HG03097 (cell line): ENCODE results near the gene OTX1.
A peak's percentile ranks its signal among the peaks of the same experiment; 100 is the strongest.
"Not testable (repeated sequence)": the region's sequence is repeated elsewhere in the genome, so short reads cannot be mapped to it uniquely, and the experiment has no call there.

ENCODE experiments used
- ATAC-seq: cut with Tn5 transposase; IDR thresholded peaks from one replicate; pipeline ENCODE4 v1.9.1; 2021; ENCODE audit not compliant: unreplicated experiment, low FRiP score

OTX1 gene

DNA sequence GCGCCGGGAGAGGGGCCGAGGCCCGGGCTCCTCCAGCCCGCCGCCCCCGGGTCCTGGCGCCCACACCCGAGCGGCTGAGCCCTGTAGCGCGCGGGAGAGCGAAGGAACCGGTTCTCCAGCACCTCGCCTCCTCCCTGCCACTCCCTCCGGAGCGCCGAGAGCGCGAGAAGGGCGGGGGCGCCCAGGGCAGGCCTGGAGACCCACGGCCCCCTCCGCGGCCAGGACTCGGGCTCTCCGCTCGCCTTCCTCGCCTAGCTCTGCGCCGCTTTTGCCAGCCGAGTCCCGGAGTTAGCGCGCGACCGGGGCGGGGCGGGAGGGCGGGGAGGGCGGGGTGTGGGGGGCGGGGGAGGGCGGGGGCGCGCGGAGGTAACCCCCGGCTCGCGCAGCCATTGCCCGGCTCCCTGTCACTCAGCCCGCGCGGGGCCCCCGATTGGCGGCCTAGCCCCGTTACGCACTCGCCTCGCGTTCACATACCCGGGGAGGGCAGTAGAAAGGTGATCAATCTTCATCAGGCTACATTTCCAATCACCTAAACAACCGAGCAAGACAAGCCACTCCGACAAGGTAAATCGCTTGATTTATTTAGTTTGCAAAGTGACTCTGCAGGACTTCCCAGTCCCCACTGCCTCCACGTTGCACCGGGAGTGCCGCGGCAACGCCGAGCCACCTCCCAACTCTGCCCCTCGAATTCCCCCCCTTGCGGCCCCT is at the start of gene OTX1:
Gene OTX1 (plus strand): TSS at position 497 of the 708 bp plus-strand sequence. CDS start 2,161 bp downstream, outside the sequence.
- ATAC-seq = peak; percentile 74

DNA sequence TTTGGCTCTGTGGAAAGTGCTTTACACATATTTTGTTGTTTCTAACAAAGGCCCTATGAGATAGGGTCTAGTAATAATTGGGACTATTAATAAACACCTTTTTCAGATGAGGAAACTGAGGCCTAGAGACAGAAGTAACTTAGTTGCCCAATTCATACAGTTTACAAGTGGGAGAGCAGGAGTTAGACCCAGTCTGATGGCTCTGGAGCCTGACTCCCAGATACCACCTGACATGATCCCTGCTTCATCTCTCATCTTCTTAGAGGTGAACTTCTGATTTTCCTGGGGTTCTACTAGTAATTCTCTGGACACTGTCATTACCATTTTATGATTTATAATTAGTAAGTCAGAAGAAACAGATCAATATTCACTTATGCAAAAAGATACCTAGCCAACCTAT is 49.1 kb upstream of the OTX1 start:
- no peak for ATAC-seq

DNA sequence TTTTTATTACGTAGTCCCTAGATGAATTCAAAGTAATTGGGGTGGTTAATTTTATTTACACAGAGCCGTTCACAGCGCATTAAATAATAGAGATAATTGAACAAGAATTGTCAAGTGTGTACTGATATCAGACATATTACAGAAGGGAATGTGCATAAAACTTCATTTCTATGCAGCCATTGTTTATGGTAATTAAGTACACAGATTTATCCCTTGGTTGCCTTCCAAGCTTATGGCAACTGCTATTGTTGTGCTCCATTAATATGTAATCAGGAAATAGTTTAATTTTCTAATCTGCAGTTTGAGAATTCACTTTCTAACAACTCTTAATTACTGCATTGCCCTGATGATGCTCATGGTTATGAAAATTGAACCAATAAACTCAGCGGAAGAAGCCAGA is 47.3 kb upstream of the OTX1 start:
- no peak for ATAC-seq

DNA sequence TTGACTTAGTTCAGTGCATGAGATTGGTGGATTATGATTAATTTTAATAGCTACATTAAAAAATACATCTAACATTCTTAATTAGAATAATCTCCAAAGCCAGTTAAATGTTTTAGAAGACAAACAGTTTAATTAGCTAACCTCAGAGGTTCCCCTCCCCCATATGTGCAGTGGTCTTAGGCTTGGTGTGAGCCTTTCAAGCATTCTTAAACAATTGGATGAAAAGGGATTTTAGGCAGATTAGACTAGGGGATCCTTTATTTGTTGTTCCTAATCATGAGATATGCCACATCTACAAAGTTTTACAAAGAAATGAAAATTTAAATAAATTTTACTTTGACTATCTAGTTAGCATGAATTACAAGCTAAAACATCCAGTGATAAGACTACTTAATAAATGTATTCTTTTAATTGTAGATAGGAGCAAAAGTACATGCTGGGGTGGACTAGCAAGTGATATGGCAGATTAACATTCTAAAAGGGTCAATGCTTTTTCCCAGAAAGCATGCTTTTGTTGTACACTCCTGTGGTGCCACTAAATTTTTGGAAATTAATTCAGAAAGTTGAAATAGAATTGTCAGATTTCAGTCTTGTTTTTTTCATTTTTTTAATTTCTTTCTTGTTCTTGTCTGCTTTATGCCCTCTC is 42.7 kb upstream of the OTX1 start:
- ATAC-seq = no peak

DNA sequence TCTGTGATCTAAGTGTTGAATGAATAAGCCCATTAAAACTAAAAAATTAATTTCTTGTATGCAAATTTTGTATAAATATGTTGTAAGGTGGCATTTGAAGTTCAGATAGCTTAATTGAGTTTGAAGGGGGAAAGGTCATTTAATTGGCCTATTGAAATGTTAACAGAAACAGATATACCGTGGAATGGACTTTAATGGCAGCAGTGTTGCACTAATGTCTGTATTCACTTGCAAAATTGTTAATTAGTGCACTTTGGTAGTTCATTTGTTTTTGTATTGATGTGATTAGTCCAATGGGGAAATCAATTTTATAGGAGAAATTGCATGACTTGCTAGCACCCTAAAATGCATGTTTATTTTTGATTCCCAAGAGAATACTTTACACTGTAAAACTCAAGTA is 41.8 kb upstream of the OTX1 start:
- no peak for ATAC-seq

DNA sequence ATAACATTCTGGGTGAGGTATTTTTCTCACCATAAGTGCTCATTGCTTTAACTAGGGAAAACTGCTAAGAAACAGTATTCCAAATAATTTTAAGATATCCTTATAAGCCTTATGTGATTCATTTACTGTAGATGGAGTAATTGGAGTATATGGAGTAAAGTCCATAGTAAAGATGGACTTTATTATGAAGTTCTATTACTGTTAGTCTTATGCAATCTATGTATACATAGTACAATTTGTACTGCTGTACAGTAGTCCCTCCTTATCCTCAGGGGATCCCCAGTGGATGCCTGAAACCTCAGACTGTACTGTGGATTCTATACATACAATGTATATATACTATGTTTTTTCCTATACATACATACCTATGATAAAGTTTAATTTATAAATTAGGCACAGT is 41.1 kb upstream of the OTX1 start:
- ATAC-seq = no peak

DNA sequence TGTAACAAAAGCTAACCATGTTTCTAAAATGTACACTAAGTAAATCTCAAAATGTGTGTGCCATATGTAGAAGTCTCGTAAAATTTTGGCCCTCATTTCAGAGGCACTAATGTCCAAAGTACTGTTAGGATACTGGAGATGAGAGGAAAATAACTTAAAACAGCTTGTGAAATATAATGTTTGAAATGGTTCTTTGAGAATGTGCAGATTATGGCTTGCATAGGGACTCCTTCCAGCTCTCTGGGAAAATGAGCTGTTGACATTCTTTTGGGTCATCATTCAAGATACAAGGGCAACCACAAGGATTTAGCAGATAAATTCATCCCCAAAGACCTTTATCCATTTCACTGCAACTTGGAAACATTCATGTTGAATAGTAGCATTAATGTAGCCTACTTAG is 38.1 kb upstream of the OTX1 start:
- ATAC-seq = no peak

DNA sequence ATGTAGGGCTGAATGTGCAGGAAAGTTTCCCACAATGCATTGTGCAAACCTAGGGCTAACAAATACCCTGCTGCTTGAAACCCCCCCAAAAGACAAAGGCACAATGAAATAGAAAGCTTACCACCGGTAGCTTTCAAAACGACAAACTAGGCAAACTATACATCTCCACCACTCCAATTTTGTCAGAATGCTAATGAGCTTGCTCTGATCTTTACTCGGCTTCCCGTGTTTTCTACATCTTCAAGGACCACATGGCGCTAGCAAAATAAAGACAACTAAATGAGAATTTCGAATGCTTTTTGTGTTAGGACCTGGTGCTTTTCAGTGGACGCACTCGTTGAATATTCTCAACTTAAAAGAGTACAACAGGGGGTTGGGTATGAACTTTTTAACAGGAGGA is 37.2 kb upstream of the OTX1 start:
- no peak for ATAC-seq

DNA sequence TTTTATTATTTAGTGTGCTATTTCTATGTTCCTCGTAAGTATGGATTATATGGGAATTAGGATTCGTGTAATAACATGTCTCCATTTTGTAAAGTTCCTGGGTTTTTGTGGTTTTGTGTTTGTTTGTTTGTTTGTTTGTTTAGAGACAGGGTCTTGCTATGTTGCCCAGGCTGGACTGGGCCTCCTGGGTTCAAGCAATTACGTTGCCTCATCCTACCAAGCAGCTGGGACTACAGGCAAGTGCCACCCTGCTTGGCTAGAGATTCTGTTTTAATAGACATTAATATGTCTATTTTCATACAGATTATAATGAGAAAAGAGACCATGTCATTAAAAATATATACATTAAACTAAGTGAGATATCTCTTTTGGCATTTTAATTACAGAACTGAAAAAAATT is 35.2 kb upstream of the OTX1 start:
- ATAC-seq = no peak

DNA sequence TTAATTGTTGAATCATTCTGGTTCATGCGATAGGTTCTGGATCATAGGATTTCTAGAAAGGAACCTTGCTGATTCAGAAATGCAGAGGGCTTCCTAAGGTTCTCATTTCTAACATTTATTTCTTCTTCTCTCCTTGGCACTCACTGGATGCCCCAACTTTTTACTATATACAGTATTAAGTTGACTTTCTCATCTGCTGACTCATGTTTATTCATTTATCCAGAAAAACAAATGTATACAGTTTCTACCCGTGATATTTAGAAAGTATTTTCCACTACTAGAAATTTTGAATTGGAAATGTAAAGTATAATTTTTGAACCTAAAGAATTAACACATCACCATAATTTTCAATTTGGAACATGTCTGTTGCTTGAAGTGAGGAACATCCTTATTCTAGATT is 32.2 kb upstream of the OTX1 start:
- ATAC-seq = no peak

DNA sequence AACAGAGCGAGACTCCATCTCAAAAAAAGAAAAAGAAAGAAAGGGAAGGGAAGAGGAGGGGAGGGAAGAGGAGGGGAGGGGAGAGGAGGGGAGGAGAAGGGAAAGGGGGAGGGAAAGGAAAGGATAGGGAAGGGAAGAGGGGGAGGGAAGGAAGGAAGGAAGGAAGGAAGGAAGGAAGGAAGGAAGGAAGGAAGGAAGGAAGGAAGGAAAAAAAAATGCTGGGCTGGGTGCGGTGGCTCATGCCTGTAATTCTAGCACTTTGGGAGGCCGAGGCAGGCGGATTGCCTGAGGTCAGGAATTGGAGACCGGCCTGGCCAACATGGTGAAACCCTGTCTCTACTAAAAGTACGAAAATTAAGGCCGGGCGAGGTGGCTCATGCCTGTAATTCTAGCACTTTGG is 30.9 kb upstream of the OTX1 start:
- ATAC-seq = not testable (repeated sequence)

DNA sequence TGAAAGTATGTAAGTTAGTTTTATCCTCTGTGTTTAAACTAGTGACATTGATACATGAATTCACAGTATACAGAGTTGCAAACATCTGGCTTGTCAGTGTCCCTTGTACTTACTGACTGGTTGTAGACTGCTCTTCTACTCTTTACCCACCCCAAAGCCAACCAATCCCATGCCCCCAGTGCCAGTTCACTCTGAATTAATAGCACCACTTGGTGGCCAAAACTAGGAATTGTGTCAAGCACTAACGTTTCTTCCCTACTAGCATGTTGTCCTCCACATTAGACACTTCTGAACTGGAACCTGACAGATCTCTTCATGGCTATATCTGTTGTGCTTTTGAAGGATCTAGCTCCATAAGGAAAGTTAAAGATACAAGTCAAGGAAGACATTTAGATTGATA is 27.2 kb upstream of the OTX1 start:
- ATAC-seq = no peak

DNA sequence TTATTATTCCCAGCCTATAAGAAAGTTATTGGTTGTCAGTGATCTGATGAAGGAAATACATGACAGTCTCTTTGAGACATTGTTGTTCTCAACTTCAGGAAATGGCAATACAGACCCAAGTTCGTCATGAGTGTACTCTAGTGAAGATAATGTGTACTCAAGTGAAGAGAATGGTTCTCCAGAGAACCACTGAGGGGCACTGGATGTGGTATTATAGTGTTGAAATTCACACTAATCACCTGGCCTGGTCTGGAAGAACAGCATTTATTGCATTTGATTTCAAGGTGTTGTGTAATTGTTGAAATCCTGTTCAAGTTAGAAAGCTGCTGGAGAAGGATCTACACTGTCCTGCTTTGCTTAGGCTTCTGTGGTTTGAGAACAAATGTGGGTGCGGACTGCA is 23.4 kb upstream of the OTX1 start:
- no peak for ATAC-seq

DNA sequence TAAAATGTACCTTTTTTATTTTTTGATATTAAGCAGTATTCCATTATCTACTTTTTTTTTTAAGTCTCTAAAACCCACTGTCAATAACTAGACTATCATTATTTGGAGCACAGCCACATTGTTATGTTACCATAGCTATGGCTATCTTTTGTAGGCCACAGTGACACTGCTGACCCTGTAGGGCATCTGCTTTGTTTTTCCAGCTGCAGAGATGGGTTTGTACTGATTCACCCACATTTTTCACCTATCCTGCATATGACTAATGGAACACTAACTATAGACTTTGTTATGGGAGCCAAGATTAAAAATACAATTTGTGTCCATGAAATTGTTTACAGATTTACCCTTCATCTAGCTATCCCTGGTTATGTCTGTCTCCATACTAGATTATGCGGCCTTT is 21.6 kb upstream of the OTX1 start:
- no peak for ATAC-seq

DNA sequence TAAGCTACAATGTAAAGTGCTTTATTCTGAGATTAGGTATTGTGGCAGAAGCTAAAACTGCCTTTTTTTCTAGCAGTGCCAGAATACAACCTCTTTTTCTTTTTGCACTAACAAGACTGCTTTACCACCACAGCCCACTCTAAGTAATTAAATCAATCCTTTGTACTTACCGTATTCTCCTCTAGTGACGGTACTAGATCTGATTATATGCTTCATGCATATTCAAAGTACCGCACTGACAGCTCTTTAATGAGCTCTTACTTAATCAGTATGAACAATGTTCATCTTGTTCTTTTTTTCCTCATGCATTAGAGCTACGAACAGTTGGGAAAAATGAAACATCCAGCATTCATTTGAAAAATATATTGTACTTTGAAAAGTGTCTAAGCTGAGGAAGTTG is 16.1 kb upstream of the OTX1 start:
- ATAC-seq = no peak

DNA sequence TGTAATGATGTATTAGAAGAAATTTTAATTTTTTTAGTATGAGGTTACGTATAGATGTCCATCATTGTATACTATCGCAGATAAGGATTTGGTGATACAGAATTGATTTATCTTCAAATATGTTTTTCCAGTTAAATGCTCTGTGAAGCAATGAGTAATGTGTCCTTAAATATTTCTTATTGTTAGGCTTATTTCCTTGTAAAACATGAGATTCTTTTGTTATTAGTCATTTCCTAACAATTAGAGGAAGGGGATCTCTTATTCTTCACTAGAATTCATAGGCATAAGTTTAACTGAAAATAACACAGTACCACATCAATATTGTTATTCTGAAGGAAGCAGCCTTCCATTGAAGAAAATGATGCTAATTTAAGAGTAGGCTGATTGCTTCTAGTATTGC is 15.5 kb upstream of the OTX1 start:
- no peak for ATAC-seq

DNA sequence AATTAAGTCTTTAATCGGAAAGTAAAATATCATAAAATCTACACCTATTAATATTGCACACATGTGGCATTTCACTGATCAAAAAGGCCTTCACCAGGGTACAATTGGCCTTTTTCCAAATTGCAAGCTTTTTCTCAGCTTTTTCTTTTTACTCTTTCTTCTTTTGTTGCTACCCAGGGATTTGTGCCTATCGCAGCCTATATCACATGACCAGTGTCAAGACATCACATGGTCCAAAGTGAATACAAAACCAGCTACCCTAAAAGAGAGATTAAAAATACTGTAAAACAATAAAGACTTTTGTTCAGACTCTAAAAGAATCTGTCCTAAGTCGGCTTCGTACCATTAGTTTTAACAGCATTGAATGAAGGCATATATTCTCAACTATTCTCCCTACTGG is 15.0 kb upstream of the OTX1 start:
- no peak for ATAC-seq

DNA sequence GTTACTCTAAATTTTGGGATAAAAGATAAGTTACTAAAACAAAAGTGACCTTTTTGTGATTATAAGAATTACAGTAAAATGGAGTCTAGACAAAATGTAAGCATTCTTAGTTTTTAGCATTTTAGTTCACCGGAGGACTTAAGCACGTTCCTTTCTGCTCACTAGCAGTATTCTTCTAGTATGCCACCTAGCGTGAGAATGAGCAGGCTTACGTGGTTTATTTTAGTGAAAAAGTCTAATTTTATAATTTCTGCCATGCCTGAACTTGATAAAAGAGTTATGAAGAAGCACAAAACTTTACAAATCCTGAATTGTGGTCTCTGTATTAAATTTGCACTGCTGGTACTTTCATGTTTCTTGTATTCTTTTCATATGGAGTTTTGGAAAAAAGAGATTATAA is 12.6 kb upstream of the OTX1 start:
- no peak for ATAC-seq

DNA sequence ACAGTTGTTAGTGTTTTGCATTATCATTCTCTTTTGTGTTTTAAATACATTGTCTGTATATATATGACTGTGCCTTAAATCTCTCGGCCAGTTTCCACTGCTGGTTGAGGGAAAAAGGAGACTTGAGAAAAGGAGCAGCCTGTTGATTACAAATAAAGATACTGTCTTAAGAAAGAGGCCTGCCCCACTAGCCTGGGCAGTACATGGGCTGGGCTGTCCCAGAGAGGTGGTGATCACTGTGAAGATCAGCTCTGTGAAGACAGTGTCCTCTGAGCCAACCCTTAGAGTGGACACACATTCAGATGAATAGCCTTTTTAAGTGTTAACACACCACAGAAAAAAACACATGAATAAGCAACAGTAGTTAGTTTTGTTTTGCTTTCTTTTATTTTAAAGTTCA is 10.0 kb upstream of the OTX1 start:
- ATAC-seq = no peak

DNA sequence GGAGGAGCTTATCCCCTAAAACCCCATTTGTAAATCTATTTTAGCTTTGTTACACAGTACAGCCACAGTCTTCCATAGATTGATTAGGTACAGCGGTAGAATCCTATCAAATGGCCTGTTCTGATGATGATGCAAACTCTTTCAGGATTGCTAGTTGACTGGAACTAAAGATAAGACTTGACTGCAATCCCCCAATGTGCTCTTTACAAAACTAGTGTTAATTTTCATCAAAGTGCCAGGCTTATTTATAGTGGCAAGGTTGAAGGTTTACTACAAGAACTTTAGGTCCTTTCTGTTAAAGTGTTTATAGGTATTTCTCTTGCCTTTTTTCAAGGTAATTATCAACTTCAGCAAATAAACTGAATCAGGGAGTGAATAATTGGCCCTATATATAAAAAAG is 9.0 kb upstream of the OTX1 start:
- ATAC-seq = no peak

DNA sequence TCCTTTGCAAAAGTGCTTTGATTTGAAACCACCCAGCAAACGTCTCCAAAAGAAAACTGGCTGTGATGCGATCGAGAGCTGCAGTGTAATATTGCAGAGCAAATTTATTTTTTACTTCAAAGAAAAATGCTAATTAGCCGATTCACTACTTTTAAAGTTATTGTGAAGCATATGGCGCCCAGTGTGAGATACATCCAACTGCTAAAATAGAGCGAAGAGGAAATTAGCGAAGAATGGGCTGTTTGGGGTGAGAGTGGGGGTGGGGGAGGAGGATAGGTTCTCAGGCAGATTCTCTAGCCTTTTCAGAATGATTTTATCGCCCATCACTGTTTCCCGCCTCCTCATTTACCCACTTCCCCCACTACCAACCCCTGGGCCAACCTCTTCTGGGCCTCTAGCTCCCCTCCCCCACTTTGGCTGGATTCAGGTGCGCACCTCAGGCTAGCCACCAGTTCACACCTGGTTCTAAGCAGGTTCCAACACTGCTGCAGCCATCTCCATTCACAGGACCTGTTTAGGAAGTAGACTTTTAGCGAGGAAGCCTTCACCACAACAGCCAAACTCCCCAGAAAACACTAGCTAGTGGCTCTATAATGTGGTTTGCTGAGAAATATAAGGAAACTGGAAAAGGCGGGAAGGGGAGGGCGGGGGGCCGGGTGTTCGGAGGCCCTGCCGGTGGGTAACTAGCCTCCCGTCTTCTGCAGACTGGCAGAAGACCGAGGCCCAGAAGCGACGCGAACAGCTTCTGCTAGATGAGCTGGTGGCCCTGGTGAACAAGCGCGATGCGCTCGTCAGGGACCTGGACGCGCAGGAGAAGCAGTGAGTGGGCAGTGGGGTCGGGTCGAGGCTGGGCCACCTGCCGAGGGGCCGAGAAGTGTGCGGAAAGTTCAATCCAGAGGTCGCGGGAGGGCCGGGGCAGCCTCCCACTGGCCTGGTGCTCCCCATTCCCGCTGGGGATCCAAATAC is 6.0 kb upstream of the OTX1 start:
- ATAC-seq = no peak
